OCI-LY7 (cell line): ENCODE data around the gene GRIN3A.

Source experiments
- EZH2phosphoT487 ChIP-seq: fragments of 200-600 bp; sonication (generic); IDR thresholded peaks from 2 replicates; pipeline ENCODE4 v1.6.1; 2018; ENCODE audit warnings: low read depth, borderline replicate concordance, mild to moderate bottlenecking, mixed run types, antibody characterized with exemption, low read length, moderate library complexity, mixed read lengths
- TF ChIP-seq, protein P1 (sequence below): fragments of 200-600 bp; sonication (generic); conservative IDR thresholded peaks from 2 replicates; pipeline ENCODE4 v1.5.1; 2014; ENCODE audit warnings: mild to moderate bottlenecking, antibody characterized with exemption, low read length, moderate library complexity, mixed read lengths

DNA sequence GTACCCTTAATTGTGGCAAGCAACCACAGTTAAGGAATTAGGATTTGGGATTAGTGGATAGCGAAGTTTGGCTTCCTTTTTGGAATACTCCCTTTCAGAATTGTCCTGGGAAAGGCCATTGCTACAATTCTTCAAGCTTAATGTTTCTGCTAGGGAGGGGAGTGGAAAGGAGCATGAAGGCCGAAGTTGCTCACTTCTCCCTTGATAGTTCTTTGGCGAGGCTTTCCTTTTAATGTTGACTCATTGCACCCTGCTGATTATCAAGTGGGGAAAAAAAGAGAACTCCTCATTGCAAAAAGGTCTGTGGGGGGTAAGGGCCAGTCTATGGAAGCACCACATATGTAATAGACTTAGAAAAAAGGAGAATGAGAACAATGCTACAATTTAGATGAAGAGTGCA lies 30.7 kb downstream of the GRIN3A start:
- TF ChIP-seq, protein P1, sequence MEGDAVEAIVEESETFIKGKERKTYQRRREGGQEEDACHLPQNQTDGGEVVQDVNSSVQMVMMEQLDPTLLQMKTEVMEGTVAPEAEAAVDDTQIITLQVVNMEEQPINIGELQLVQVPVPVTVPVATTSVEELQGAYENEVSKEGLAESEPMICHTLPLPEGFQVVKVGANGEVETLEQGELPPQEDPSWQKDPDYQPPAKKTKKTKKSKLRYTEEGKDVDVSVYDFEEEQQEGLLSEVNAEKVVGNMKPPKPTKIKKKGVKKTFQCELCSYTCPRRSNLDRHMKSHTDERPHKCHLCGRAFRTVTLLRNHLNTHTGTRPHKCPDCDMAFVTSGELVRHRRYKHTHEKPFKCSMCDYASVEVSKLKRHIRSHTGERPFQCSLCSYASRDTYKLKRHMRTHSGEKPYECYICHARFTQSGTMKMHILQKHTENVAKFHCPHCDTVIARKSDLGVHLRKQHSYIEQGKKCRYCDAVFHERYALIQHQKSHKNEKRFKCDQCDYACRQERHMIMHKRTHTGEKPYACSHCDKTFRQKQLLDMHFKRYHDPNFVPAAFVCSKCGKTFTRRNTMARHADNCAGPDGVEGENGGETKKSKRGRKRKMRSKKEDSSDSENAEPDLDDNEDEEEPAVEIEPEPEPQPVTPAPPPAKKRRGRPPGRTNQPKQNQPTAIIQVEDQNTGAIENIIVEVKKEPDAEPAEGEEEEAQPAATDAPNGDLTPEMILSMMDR: no peak
- no peak for TF ChIP-seq EZH2phosphoT487
